ENCODE measurements around the gene MTUS2.
"Not testable (repeated sequence)": the region's sequence is repeated elsewhere in the genome, so short reads cannot be mapped to it uniquely, and the experiment has no call there.

MTUS2 gene

GRCh38 chr13:28954810-28955209 lies 134.7 kb downstream of the MTUS2 start:
- in situ Hi-C loops (cut with MboI; ENCODE audit: low sequenced_read_pairs) = no loop called here

GRCh38 chr13:28955264-28955966 lies 135.3 kb downstream of the MTUS2 start:
- in situ Hi-C loops (cut with MboI; ENCODE audit: low sequenced_read_pairs) = no loop called here

DNA sequence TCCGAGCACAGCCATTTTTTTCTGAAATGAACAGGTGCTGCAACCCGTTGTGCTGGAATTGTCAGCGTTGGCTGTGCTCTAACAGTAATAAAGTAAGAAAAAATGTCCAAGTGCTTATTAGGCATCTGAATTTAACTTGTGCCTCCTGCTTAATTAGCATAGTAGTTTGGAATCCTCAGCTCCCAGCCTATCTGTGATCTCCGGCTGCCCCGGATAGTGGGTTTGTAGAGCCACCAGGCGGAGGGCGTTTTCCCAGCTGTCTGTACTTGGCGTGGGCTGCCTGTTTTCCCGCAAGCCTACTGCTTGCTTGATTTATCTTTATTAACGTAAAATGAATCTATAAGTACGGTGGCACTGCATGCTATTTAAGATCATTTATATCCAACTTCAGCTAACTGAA lies 137.9 kb downstream of the MTUS2 start:
- in situ Hi-C loops (cut with MboI; ENCODE audit: low sequenced_read_pairs) = no loop called here

DNA sequence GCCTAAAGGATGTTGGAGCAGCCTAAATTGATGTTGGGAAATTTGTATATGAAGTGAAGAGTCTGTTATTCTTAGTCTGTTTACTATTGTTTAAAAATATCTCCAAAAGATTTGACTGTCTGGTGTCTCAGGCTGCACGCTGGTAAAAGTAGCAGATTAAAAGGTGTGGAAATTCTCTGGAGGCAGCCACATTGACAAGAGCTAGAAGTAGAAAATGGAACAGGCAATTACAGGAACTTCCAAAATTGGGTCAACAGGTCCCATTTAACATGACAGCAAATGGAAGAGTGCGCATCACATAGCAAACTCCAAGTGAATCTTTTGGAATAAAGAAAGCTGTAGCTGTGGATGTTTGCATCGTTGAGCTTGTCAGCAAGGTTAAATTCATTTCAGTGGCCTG lies 138.3 kb downstream of the MTUS2 start:
- in situ Hi-C loops (cut with MboI; ENCODE audit: low sequenced_read_pairs) = no loop called here

GRCh38 chr13:28964052-28964451 lies 143.9 kb downstream of the MTUS2 start:
- in situ Hi-C loops (cut with MboI; ENCODE audit: low sequenced_read_pairs) = no loop called here

DNA sequence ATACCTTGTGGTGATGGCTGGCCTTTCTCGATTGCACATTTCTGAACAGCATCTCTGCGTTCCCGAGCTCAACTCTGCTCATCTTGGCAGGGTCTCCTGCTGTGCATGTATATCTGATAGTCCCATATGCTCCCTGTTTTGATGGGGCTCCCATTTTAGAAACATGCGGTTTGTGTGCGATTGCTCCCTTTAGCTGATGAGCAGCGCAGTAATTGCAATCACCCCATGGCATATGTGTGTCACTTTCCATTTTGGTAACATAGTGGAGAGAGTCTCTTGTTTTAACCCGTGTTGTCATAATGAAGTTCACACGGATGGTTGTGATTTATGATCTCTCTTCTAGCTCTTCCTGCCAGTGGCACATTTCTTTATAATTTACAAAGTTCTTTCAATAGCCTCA lies 144.7 kb downstream of the MTUS2 start:
- in situ Hi-C loops (cut with MboI; ENCODE audit: low sequenced_read_pairs) = no loop called here

GRCh38 chr13:28967029-28967915 lies 147.1 kb downstream of the MTUS2 start:
- in situ Hi-C loops (cut with MboI; ENCODE audit: low sequenced_read_pairs) = no loop called here

- in situ Hi-C loops (cut with MboI; ENCODE audit: low sequenced_read_pairs) = no loop called here
Observed at GRCh38 chr13:28976195-28976594, 156.1 kb downstream of the MTUS2 start.

- in situ Hi-C loops (cut with MboI; ENCODE audit: low sequenced_read_pairs) = no loop called here
Observed at GRCh38 chr13:28976636-28977035, 156.5 kb downstream of the MTUS2 start.

GRCh38 chr13:28978574-28978973 lies 158.4 kb downstream of the MTUS2 start:
- in situ Hi-C loops (cut with MboI; ENCODE audit: low sequenced_read_pairs) = no loop called here

- in situ Hi-C loops (cut with MboI; ENCODE audit: low sequenced_read_pairs) = no loop called here
Observed at GRCh38 chr13:28981530-28981929, 161.4 kb downstream of the MTUS2 start.

DNA sequence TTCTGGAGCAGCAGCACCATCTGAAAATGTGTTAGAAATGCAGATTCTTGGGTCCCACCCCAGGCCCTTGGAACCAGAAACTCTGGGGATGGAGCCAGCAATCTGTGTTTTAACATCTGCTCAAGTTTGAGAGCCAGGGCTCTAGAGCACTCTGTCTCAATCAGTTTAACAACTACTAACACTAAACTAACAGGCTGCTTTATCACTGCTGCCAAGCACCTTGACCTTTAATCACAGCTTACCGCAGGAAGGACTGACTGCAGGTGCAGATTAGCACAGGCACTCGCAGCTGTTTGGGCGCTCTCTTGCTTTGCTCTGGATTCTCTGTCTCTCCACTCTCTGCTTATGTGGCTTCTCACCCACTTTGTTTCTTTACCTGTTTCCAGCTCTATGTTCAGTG lies 163.5 kb downstream of the MTUS2 start:
- in situ Hi-C loops (cut with MboI; ENCODE audit: low sequenced_read_pairs) = no loop called here

DNA sequence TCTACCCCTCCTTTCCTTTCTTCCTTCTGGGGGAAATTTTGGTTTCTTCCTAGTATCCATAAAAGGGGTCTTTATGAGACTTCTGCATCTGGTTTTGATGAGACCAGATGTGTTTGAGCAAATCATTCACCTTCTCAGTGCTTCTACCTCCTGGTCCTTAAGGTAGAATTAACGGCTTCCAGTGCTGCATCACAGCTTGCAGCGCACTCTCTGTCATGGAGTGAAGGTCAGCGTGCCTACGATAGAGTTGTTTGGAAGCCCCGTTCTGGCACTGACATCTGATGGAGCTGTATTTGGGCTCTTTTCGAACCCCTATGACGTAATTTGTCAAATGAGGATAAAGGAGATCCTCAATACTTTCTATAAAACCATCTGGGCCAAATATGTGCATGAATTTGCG lies 164.2 kb downstream of the MTUS2 start:
- in situ Hi-C loops (cut with MboI; ENCODE audit: low sequenced_read_pairs) = no loop called here

GRCh38 chr13:28984825-28985224 lies 164.7 kb downstream of the MTUS2 start:
- in situ Hi-C loops (cut with MboI; ENCODE audit: low sequenced_read_pairs) = no loop called here

DNA sequence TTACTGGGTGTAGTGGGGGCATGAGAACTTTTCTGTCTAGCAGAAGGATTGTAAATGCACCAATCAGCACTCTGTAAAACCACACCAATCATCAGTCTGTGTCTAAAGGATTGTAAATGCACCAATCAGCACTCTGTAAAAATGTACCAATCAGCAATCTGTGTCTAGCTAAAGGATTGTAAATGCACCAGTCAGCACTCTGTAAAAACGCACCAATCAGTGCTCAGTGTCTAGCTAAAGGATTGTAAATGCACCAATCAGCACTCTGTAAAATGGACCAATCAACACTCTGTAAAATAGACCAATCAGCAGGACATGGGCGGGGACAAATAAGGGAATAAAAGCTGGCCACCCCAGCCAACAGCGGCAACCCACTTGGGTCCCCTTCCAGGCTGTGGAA lies 170.2 kb downstream of the MTUS2 start:
- in situ Hi-C loops (cut with MboI; ENCODE audit: low sequenced_read_pairs) = not testable (repeated sequence)

DNA sequence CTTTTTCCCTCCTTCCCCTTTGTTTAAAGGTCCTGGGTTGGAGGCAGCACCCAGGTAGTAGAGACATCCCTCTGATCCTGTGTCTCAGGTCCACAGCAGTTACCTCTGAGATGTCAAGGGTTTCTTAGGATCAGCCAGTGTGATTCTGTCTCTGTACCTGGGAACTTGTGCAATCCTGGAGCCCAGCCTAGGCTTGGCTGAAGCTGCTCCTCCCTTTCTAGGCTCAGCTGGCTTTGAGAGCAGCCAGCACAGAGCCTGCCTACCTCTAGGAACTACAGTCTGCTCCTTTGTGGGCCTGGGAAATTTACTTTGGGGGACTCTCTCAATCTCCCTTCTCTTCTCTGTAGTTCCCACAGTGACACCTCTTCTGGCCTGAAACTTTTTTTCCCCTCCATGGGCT lies 171.6 kb downstream of the MTUS2 start:
- in situ Hi-C loops (cut with MboI; ENCODE audit: low sequenced_read_pairs) = no loop called here

DNA sequence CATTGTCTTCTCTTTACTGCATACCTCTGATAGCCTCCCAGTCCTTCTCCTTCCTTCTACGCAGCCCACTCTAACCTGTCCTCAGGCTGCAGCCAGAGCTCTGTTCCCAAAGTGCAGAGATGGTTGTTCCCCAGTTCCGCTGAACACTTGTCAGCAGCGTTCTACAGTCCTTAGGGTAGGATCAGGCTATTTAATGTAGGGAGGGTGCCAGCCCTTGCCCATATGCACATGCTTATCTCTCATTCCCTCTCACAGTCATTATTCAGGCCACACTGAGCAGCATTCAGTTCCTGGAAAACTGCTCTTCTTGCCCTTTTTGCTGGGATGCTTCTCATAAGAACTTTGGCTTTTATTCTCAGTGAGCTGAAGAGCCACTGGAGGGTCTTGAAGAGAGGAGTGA lies 180.7 kb downstream of the MTUS2 start:
- in situ Hi-C loops (cut with MboI; ENCODE audit: low sequenced_read_pairs) = no loop called here

DNA sequence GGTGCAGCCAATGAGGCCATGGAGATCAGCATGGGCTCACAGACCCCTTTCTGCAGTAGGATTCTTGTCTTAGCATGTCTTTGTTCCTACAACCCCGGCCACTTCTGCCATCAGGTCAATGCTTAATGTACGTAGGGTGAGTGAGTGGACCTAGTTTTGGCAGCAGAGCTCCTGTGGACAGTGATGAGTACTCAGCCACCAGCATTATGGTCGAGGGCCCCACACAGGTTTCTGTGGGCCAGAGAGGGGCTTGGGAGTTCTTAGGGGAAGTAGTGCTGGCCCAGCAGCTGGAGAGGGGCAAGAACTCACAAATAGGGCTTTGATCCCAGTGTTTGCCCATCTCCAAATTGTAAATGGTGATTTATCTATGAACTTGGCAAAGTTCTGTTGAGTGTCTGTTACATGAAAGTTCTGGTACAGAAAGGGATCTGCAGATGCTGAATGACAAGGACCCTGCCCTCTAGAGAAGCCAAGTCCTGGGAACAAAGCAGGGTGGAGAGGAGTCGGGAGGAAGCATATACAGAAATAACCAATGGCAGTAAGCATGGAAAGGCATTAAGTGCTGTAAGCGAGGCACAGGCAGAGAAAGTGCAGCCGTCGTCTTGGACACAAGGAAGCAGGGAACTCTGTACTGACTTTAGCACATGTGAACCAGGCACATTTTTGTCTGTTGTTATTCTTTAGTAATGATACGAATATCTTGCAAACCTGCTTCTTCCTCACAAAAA lies 185.1 kb downstream of the MTUS2 start:
- in situ Hi-C loops (cut with MboI; ENCODE audit: low sequenced_read_pairs) = no loop called here

DNA sequence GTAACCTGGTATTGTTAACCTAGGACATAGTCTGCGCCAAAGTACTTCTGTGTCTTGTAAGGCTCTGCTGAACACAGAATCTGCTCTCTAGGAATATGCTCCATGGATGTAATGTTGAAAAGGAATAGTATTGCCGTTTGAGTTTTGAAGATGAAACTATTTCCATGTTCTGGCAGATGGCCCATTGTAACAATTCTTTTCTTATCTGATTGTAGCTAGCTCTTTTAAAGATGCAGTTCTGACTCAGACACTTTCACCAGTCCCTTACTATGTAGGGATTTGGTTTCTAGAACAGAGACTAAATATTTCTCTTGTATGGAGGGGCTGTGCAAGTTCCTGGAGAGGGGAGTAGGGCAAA lies 185.6 kb downstream of the MTUS2 start:
- in situ Hi-C loops (cut with MboI; ENCODE audit: low sequenced_read_pairs) = no loop called here

- in situ Hi-C loops (cut with MboI; ENCODE audit: low sequenced_read_pairs) = no loop called here
Observed at GRCh38 chr13:29006359-29006850, 186.3 kb downstream of the MTUS2 start.

GRCh38 chr13:29008296-29008695 lies 188.2 kb downstream of the MTUS2 start:
- in situ Hi-C loops (cut with MboI; ENCODE audit: low sequenced_read_pairs) = no loop called here

GRCh38 chr13:29020314-29020713 lies 200.2 kb downstream of the MTUS2 start:
- in situ Hi-C loops (cut with MboI; ENCODE audit: low sequenced_read_pairs) = no loop called here
